Keratinocyte (primary cell): ENCODE data around the gene USH2A. TPM values are rescaled to one million over a fixed set of nuclear protein-coding genes. Genes with fewer than 3 reads are reported as not detected.

Experiments used
- DNase-seq: peaks from one replicate; pipeline ENCODE4 v3.0.0-alpha.2; 2011; ENCODE audit warnings: low read depth, missing footprints, low spot score
- FAIRE-seq: peaks from 2 replicates; lab custom pipeline; 2011; peaks lifted over from hg19 to GRCh38; lab: Jason Lieb, UNC
- H2AFZ ChIP-seq: 2 replicates; pipeline ENCODE4 v1.6.0; 2012; ENCODE audit warnings: low read length, control low read depth, inconsistent platforms; ENCODE audit not compliant: control insufficient read depth
- H3K27ac ChIP-seq: 2 replicates; pipeline ENCODE4 v1.5.1; 2011; ENCODE audit warnings: low read length; ENCODE audit not compliant: control insufficient read depth, insufficient read depth
- H3K27me3 ChIP-seq: 3 replicates; pipeline ENCODE4 v1.6.0; 2011; ENCODE audit warnings: low read length; ENCODE audit not compliant: control insufficient read depth, insufficient read depth; ENCODE audit errors: extremely low read depth
- H3K36me3 ChIP-seq, 2 experiments: 2 replicates in 1 of 2; 3 replicates in 1 of 2; pipeline ENCODE4 v1.5.1; 2011; ENCODE audit warnings: low read length in 2 of 2, mild to moderate bottlenecking in 1 of 2; ENCODE audit not compliant: control insufficient read depth in 2 of 2, insufficient read depth in 2 of 2; ENCODE audit errors: extremely low read depth in 1 of 2
- H3K4me1 ChIP-seq: 3 replicates; pipeline ENCODE4 v1.5.1; 2011; ENCODE audit warnings: low read length; ENCODE audit not compliant: control insufficient read depth, insufficient read depth; ENCODE audit errors: extremely low read depth
- H3K4me2 ChIP-seq: 3 replicates; pipeline ENCODE4 v1.6.0; 2011; ENCODE audit warnings: low read depth, low read length; ENCODE audit not compliant: control insufficient read depth, insufficient read depth; ENCODE audit errors: extremely low read depth
- H3K4me3 ChIP-seq, 3 experiments: fragments of 200-600 bp in 1 of 3; sonication (generic) in 1 of 3; 2 replicates in 2 of 3; 3 replicates in 1 of 3; pipeline ENCODE4 v1.5.1; 2011 to 2016; ENCODE audit warnings: low read length in 3 of 3, mild to moderate bottlenecking in 3 of 3, control low read depth in 2 of 3, inconsistent platforms in 1 of 3, low read depth in 1 of 3, mixed read lengths in 1 of 3, mixed run types in 1 of 3, moderate library complexity in 1 of 3; ENCODE audit not compliant: control insufficient read depth in 2 of 3, insufficient read depth in 2 of 3; ENCODE audit errors: extremely low read depth in 1 of 3
- H3K79me2 ChIP-seq: 2 replicates; pipeline ENCODE4 v1.6.0; 2012; ENCODE audit warnings: low read length; ENCODE audit not compliant: control insufficient read depth, insufficient read depth
- H3K9ac ChIP-seq: 3 replicates; pipeline ENCODE4 v1.6.0; 2011; ENCODE audit warnings: low read length; ENCODE audit not compliant: control insufficient read depth, insufficient read depth; ENCODE audit errors: extremely low read depth
- H3K9me1 ChIP-seq: 3 replicates; pipeline ENCODE4 v1.6.0; 2011; ENCODE audit warnings: low read length; ENCODE audit not compliant: control insufficient read depth, insufficient read depth; ENCODE audit errors: extremely low read depth
- H3K9me3 ChIP-seq: 2 replicates; pipeline ENCODE4 v1.5.1; 2012; ENCODE audit warnings: low read depth, low read length; ENCODE audit not compliant: control insufficient read depth
- H4K20me1 ChIP-seq: 3 replicates; pipeline ENCODE4 v1.6.0; 2011; ENCODE audit warnings: low read length; ENCODE audit not compliant: control insufficient read depth, insufficient read depth; ENCODE audit errors: extremely low read depth
- CTCF ChIP-seq, 3 experiments: IDR thresholded peaks in 1 of 3; conservative IDR thresholded peaks in 1 of 3; optimal IDR thresholded peaks in 1 of 3; 2 replicates in 2 of 3; 3 replicates in 1 of 3; pipeline versions ENCODE3 to v1.5.1; 2011; ENCODE audit warnings: low read length in 3 of 3, mild to moderate bottlenecking in 3 of 3, moderate library complexity in 2 of 3, control low read depth in 1 of 3, inconsistent platforms in 1 of 3; ENCODE audit not compliant: insufficient read depth in 2 of 3; ENCODE audit errors: extremely low read depth in 1 of 3
- EZH2 ChIP-seq: IDR thresholded peaks from one replicate; pipeline ENCODE4 v1.6.1; 2012; ENCODE audit warnings: inconsistent platforms, mild to moderate bottlenecking, low read length, moderate library complexity
- dilution Hi-C: fragments of 300-500 bp; cut with MboI; formaldehyde crosslinking; loops from one replicate; pipeline ENCODE4 v1.7.0; 2020; ENCODE audit warnings: low sequenced_read_pairs; ENCODE audit not compliant: extremely low pct_ligation_motif_present
- polyA plus RNA-seq, 5 experiments: library from polyadenylated mRNA; depleted of rRNA in 3 of 5; stranded (reverse) in 3 of 5; stranded (forward) in 1 of 5; unstranded in 1 of 5; fragments of >200 nt; gene quantifications; 1 replicate in 1 of 5; 2 replicates in 3 of 5; 3 replicates in 1 of 5; pipeline versions ENCODE4 v1.2.1 to v1.2.3, GENCODE V29; 2011 to 2012; ENCODE audit warnings: missing spikeins in 2 of 5, low read depth in 1 of 5, low replicate concordance in 1 of 5

USH2A gene
- polyA plus RNA-seq, 1 donor (not counting 4 experiments of a cell fraction or from before 2014, with no cell fraction given) = not detected

GRCh38 chr1:215665215-215665614, 758.0 kb downstream of the USH2A start:
- DNase-seq (no peak), FAIRE-seq (no peak)
- Histone ChIP-seq H3K4me2 (no peak overlapping the region), H3K79me2 (no peaks in the 10 kb centered on the region), H3K4me3 (no peak overlapping the region), H3K9me1 (no peaks in the 10 kb centered on the region), H2AFZ (no peak overlapping the region), H3K36me3 (no peaks in the 10 kb centered on the region), H4K20me1 (no peaks in the 10 kb centered on the region), H3K9me3 (no peaks in the 10 kb centered on the region), H3K27me3 (no peaks in the 10 kb centered on the region), H3K9ac (no peak overlapping the region), H3K27ac (no peak overlapping the region), H3K4me1 (no peaks in the 10 kb centered on the region)
- dilution Hi-C loops = no loop called here
- TF ChIP-seq EZH2 (no peak), CTCF (optimal IDR thresholded peaks at IDR 0.05 in 1 of 3, IDR thresholded peaks at IDR 0.05 in 1 of 3, conservative IDR thresholded peaks at IDR 0.05 in 1 of 3; ENCODE audit: extremely low read depth in 1 of 3, insufficient read depth in 2 of 3, low read length in 3 of 3) (no peak)

GRCh38 chr1:215661033-215661432, 762.2 kb downstream of the USH2A start:
- Histone ChIP-seq H3K27ac (no peak overlapping the region), H3K4me1 (no peaks in the 10 kb centered on the region), H3K4me3 (no peak overlapping the region), H4K20me1 (no peaks in the 10 kb centered on the region), H3K9me1 (no peaks in the 10 kb centered on the region), H2AFZ (no peak overlapping the region), H3K4me2 (no peak overlapping the region), H3K9ac (no peak overlapping the region), H3K27me3 (no peaks in the 10 kb centered on the region), H3K9me3 (no peaks in the 10 kb centered on the region), H3K36me3 (no peaks in the 10 kb centered on the region), H3K79me2 (no peaks in the 10 kb centered on the region)
- no peak for FAIRE-seq
- dilution Hi-C loops = no loop called here
- TF ChIP-seq CTCF (optimal IDR thresholded peaks at IDR 0.05 in 1 of 3, IDR thresholded peaks at IDR 0.05 in 1 of 3, conservative IDR thresholded peaks at IDR 0.05 in 1 of 3; ENCODE audit: extremely low read depth in 1 of 3, insufficient read depth in 2 of 3, low read length in 3 of 3) = no peak
- TF ChIP-seq EZH2 = no peak
- DNase-seq = no peak
